ENCODE data around the gene TUBB8. TPM values are rescaled to one million over a fixed set of nuclear protein-coding genes. Genes with fewer than 3 reads are reported as not detected.

TUBB8 gene
- not detected for total RNA-seq

GRCh38 chr10:48996-49395 lies at the start of gene TUBB8:
TUBB8 (minus strand) TSS chr10:49296; CDS start chr10:49238, 58 bp downstream.
- H3K4me3 ChIP-seq: no peak within 1 kb of the TSS
- no peaks in the 10 kb centered on the region for H3K36me3 ChIP-seq
- no peak within 1 kb of the TSS for H3K27ac ChIP-seq
- no peaks in the 10 kb centered on the region for H3K4me1 ChIP-seq (replicated peaks)
- H3K27me3 ChIP-seq (replicated peaks; ENCODE audit: insufficient read depth): no peaks in the 10 kb centered on the region
- WGBS: 63% methylated on average over 21 of the region's 34 CpGs
- intact Hi-C loops (cut with DNase I): no loop called here
- DNase-seq (ENCODE audit: low spot score): no peak
- no peaks in the 10 kb centered on the region for H3K9me3 ChIP-seq
- TF ChIP-seq POLR2A (IDR thresholded peaks at IDR 0.05): no peak
- no peak for TF ChIP-seq POLR2AphosphoS5 (IDR thresholded peaks at IDR 0.05)
- TF ChIP-seq CTCF (IDR thresholded peaks at IDR 0.05): no peak

- H3K9me3 ChIP-seq: no peaks in the 10 kb centered on the region
- no peak overlapping the region for H3K27ac ChIP-seq
- TF ChIP-seq POLR2A (IDR thresholded peaks at IDR 0.05): no peak
- TF ChIP-seq POLR2AphosphoS5 (IDR thresholded peaks at IDR 0.05): no peak
- TF ChIP-seq CTCF (IDR thresholded peaks at IDR 0.05): no peak
- no peaks in the 10 kb centered on the region for H3K4me1 ChIP-seq (replicated peaks)
- no peaks in the 10 kb centered on the region for H3K27me3 ChIP-seq (replicated peaks; ENCODE audit: insufficient read depth)
- no peaks in the 10 kb centered on the region for H3K36me3 ChIP-seq
- 21% methylated on average over 1 of the region's 1 CpG for WGBS
- intact Hi-C loops (cut with DNase I): no loop called here
- no peak overlapping the region for H3K4me3 ChIP-seq
- DNase-seq (ENCODE audit: low spot score): no peak
Observed at GRCh38 chr10:96466-96865, 47.4 kb upstream of the TUBB8 start.

- WGBS: 60% methylated on average over 2 of the region's 2 CpGs
- intact Hi-C loops (cut with DNase I): no loop called here
- H3K9me3 ChIP-seq: no peaks in the 10 kb centered on the region
- no peak overlapping the region for H3K27ac ChIP-seq
- no peaks in the 10 kb centered on the region for H3K4me1 ChIP-seq (replicated peaks)
- no peaks in the 10 kb centered on the region for H3K36me3 ChIP-seq
- no peak for DNase-seq (ENCODE audit: low spot score)
- TF ChIP-seq CTCF (IDR thresholded peaks at IDR 0.05) (no peak), POLR2AphosphoS5 (IDR thresholded peaks at IDR 0.05) (no peak), POLR2A (IDR thresholded peaks at IDR 0.05) (no peak)
- H3K27me3 ChIP-seq (replicated peaks; ENCODE audit: insufficient read depth): no peaks in the 10 kb centered on the region
- H3K4me3 ChIP-seq: no peak overlapping the region
Observed at GRCh38 chr10:95356-96115, 46.4 kb upstream of the TUBB8 start.

- TF ChIP-seq POLR2AphosphoS5 (IDR thresholded peaks at IDR 0.05) (no peak), POLR2A (IDR thresholded peaks at IDR 0.05) (no peak), CTCF (IDR thresholded peaks at IDR 0.05) (no peak)
- Histone ChIP-seq H3K4me3 (no peak overlapping the region), H3K9me3 (no peaks in the 10 kb centered on the region), H3K27me3 (replicated peaks; ENCODE audit: insufficient read depth) (no peaks in the 10 kb centered on the region), H3K27ac (no peak overlapping the region), H3K36me3 (no peaks in the 10 kb centered on the region), H3K4me1 (replicated peaks) (no peaks in the 10 kb centered on the region)
- no peak for DNase-seq (ENCODE audit: low spot score)
- intact Hi-C loops (cut with DNase I): no loop called here
- 50% methylated on average over 1 of the region's 1 CpG for WGBS
Observed at GRCh38 chr10:94613-95012, 45.5 kb upstream of the TUBB8 start.

- intact Hi-C loops (cut with DNase I): no loop called here
- TF ChIP-seq CTCF (IDR thresholded peaks at IDR 0.05) (no peak), POLR2A (IDR thresholded peaks at IDR 0.05) (no peak), POLR2AphosphoS5 (IDR thresholded peaks at IDR 0.05) (peak; percentile 15)
- WGBS: 48% methylated on average over 2 of the region's 2 CpGs
- DNase-seq (ENCODE audit: low spot score): no peak
- Histone ChIP-seq H3K27me3 (replicated peaks; ENCODE audit: insufficient read depth) (no peaks in the 10 kb centered on the region), H3K4me1 (replicated peaks) (no peaks in the 10 kb centered on the region), H3K4me3 (no peak overlapping the region), H3K36me3 (no peaks in the 10 kb centered on the region), H3K27ac (no peak overlapping the region), H3K9me3 (no peaks in the 10 kb centered on the region)
Observed at GRCh38 chr10:92846-93245, 43.8 kb upstream of the TUBB8 start.
